GM04504 (cell line): ENCODE results near the gene RTP2.
"Not testable (repeated sequence)": the region's sequence is repeated elsewhere in the genome, so short reads cannot be mapped to it uniquely, and the experiment has no call there.

Source experiments
- DNase-seq: peaks from one replicate; pipeline ENCODE4 v3.0.0-alpha.2; 2012; ENCODE audit warnings: low read depth

The RTP2 gene

DNA sequence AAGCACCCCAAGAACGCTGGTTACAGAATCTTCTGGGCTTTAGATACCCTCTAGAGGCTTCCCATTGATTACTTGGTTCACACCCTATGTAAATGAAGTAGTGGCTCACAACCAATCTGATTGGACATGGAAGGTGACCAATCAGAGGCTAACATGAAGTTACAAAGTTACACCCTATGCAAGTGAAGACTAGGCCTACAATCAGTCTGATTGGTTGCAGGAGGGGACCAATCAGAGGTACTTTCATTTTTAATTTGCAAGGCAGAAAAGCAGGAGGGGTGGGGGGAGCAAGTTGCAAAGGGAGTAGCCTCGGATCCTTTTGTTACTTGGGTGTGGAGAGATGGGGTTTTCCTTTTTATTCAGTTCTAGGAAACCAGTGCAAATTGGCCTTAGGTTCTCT, 11.1 kb upstream of the RTP2 start:
- no peak for DNase-seq

DNA sequence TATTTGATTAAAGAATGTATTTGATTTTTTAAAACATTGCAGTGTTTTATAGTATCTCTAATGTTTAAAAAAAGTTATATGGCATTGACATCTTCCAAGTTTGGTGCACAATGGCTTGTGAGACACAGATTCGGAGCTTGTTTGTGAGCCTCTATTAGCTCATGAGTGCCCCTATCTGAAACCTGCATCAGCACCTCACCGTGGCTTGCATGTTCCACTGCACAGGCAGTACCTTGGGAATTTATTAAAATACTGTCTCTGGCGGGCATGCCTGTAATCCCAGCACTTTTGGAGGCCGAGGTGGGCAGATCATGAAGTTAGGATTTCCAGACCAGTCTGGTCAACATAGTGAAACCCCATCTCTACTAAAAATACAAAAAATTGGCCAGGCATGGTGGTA, 6.8 kb upstream of the RTP2 start:
- DNase-seq = no peak

DNA sequence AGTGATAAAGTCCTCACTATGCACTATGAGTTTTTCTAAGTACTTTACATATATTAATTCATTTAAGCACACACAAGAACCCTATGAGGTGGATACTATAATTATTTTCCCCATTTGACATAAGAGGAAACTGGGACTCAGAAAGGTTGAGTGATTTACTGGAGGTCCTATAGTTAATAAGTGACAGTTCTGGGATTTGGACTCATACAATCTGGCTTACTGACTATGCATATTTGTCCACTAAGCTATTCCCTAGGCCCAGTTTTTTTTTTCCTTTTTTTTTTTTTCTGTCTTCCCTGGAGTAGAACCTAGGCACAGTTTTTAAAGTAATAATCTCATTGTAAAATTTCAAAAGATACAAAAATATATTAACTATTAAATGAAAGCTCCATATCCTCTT, 6.3 kb upstream of the RTP2 start:
- DNase-seq = no peak

DNA sequence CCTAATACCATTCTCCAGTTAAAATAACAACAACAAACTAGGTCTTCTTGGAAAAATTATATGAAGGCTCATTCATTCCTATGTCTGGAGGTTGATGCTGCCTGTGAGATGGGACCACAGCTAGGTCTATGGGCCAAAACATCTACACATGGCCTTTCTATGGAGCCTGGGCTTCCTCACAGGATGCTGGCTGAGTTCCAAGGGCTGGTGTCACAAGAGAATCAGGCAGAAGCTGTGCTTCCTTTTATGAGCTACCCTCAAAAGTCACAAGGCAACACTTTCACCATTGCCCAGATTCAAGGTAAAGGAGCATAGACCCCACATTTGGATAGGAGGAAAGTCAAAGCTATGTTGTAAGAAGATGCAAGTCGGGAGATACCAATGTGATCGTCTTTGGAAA, 4.6 kb upstream of the RTP2 start:
- no peak for DNase-seq

DNA sequence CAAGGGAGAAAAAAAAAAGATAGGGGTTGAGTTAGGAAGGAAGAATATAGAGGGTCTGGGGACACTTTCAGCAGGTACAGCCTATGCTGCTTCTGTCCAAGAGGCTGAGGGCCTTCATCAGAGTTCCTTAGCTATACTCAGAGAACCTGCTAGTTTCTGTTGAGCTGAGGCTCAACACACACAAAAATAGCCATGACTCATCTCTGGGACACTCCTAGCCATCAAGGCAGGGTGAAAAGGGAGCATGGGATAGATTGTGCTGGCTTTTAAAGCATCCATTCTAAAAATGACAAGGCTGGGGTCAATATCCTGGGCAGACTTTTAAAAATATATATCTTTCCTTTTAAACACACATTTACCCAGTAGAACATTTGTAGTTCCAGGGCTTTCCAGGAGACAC, 2.8 kb upstream of the RTP2 start:
- no peak for DNase-seq

DNA sequence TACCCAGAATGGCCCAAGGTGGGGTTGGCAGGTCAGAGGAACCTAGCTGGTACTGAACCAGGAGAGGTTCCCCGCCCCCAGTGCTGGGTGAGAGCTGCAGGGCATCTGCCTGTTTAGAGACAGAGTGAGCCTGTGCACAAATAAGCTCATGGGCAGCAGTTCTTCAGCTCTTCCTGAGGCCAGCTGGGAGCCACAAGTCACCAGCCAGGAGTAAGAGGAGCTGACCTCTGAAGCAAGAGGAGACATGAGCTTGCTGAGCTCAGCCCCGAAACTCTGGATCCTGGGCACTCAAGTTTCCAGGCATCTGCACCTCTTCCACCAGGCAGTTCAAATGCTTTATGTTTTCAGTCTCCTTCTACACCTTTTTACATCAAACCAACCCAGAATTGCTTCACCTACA, 2.1 kb downstream of the RTP2 start:
- no peak for DNase-seq

DNA sequence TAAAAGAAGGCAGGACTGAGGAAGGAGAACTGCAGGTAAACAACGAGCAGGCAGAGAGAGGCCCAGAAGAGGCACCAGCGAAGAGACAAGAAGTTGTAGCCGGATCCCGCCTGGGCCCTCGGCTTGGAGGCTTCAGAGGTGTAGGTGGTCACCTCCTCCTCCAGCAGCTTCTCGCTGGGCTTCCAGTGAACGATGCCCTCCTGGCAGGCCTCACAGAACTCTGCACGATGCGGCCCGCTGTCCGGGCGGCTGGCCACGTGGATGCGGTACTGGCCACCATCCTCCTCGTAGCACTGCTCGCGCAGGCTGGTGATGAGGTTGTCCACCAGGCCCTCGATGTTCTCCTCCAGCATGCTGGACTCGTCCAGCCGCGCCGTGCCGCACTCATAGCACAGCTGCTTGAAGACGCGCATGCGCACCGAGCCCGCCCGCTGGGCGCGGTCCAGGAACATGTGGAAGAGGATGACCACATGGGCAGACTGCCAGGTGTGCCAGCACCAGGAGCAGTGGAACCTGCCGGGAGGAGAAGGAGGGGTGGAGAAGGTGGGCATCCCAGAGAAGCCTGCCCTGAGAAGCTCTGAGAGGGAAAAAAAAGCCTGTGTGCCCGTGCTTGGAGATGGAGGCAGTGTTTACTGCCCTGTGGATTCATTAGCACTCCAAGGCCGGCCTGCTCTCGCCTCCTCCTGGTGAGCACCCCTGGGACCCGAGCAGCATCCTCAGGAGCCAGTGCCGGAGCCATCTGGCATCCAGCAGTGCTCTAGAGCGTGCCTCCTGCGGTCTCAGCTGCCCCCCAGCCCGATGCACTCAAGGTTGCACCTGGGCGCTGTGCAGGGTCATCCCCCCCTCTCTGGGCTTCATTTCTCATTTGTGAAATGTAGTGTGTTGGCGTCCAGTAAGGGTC, 3.6 kb downstream of the RTP2 start:
- DNase-seq = no peak

DNA sequence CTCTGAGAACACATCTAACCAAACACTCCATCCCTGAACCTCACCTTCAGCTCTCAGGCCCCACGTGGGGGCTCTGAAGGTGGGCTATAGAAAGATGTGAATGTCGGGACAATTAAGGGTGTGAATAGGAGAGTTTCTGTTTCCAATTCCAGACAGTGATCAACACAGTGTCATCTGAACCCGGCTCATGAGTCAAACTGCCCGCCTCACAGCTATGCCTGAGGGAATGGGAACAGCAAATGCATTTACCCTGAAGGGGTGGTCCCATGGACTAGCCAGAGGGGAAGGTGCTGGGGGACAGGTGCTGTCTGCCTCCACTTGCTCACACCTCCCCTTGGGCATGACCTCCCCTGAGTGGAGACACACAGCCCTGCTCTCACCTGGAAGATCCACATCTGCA, 6.3 kb downstream of the RTP2 start:
- DNase-seq = no peak

DNA sequence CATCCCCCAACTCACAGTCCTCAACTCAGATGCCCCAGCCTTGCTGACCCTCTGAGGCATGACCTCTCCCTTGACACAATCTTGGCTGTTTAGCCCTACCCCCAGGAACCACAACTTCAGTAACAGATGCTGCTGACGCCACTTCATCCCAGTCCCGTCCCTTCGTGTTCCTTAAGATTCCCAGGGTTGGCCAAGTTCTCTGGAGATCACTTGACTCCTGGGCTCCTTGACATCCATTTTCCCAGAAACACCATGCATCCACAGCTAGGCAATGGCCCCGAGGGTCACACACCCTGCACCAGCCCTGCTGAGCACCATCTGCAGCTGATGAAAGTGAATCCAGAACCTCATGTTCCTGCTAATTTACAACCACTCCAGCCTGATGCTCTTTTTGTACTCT, 6.9 kb downstream of the RTP2 start:
- DNase-seq = no peak

DNA sequence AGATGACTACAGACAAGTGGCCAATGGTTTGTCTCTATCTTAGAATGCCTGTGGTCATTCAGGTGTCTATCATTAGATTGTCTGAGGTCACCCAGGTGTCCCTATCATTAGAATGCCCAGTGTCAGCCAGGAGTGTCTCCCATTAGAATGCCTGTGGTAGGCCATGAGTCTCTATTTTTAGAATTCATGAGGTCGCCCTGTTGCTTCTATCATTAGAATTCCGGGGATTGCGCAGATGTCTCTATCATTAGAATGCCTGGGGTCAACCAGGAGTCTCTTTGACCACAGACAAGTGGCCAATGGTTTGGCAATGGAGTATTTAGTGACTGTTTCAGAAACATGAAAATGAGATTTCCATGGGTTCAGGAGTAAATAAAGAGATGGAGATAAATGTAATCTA, 7.6 kb downstream of the RTP2 start:
- DNase-seq = no peak

DNA sequence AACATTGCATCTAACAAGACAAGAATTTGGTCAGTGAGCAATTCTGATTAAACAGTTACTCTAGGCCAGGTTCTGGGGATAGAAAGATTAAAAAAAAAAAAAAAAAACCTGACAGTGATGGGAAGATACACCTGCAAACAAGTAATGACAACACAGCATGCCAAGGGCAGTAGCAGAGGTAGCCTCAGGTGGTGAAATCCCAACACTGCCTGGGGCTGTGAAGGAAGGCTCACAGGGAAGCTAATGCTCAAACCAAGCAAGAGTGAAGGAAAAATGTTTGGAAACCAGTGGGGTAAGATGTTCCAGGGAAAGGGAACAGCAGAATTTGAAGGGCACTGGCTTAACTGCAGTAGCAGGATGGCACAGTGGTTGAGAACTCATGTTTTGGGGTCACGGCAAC, 8.9 kb downstream of the RTP2 start:
- DNase-seq = no peak

DNA sequence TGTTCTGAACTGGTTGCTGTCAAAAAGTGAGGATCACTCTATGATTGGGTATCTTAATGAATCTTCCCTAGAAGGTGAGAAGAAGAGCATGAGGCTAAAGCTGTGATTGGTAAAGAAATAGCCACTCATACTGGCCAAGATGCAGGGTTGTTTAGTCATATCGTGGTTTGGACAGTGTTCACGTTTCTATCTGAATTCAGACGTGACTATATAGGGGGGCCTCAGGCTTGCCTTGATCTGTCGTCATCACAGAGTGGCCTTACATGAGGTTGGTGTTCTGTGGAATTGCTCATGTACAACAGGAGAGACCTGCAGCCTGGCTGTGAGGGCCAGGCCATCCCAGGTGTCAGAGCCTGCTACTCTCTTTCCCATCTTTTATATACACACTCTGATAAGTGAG, 12.4 kb downstream of the RTP2 start:
- no peak for DNase-seq

DNA sequence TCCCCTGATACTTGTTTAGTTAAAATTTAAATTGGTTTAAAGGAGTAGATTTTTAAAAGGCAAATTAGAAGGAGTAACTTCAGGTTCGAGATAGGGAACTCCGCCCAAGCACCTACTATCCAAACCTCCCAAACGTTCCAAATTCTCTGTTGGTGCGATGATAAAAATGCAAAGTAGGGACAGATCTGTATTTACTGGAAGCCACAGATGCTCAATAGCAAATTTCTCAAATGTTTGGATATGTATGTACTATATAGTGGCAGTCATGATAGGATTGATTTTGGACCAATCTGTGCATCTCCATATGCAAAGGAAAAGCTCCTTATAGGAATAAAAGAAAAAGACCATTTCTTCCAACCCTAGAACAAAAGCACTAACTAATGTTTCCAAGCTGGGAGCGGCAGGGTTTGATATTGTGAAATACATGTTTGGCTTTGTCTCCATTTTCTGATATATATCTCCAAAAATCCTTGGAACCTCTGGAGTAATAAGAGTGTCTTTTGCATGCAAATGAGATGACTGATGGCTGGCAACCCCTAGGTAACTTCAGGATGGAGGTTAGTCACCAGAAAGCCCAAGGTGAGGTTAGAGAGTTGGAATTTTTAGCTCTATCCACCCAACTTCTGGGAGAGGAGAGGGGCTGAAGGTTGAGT, 15.6 kb downstream of the RTP2 start:
- no peak for DNase-seq

DNA sequence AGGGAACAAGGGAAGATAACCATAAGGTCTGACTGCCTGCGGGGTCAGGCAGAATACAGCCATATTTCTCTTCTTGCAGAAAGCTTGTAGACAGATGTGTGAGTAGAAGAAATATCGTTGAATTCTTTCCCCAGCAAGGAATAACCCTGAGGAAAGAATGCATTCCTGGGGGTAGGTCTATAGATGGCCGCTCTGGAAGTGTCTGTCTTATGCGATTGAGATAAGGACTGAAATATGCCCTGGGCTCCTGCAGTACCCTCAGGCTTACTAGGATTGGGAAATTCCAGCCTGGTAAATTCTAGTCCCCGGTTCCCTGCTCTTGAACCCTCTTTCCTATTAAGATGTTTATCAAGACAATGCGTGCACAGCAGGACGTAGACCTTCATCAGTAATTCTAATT, 16.4 kb downstream of the RTP2 start:
- no peak for DNase-seq

DNA sequence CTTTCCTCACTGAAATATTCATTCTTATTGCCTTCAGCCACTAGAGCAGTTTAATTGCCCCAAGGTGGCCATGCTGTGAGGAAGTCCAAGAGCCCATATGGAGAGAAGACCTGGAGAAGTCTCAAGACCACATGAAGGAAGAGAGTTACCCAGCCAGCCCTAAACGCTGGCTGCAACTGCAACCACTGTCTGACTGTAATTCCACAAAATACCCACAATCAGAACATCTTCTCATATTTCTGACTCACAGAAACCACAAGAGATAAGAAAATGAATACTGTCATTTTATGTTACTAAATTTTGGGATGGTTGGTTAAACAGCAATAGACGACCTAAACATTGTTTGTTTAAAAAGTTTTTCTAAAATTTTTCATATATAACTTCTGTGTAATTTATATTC, 17.5 kb downstream of the RTP2 start:
- DNase-seq = no peak

DNA sequence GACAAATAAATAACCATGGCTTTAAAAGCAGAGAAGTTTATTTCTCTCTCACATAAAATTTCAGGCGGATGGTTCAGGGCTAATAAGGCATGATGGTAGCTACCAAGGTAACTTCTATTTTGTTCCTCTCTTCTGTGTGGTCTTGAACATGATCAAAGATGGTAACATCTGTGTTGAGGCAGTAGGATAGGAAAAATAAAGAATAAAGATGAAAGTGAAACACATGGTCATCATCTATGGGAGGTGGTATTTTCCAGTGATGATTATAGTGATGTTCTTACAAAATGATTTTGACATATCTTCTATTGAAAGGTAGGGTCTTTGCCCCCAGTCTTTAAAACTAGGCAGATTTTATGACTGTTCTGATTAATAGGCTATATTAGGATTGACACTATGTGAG, 17.9 kb downstream of the RTP2 start:
- DNase-seq = no peak

DNA sequence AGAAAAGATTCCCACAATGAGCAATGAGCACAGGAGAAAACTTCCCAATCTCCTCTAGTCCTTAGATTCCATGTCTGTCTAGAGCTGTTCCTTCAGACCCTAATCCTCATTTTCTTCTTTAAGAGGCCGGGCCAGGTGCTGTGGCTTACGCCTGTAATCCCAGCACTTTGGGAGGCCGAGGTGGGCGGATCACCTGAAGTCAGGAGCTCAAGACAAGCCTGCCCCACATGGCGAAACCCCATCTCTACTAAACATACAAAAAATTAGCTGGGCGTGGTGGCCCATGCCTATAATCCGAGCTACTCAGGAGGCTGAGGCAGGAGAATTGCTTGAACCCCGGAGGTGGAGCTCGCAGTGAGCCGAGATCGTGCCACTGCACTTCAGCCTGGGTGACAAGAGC, 20.6 kb downstream of the RTP2 start:
- DNase-seq = not testable (repeated sequence)

DNA sequence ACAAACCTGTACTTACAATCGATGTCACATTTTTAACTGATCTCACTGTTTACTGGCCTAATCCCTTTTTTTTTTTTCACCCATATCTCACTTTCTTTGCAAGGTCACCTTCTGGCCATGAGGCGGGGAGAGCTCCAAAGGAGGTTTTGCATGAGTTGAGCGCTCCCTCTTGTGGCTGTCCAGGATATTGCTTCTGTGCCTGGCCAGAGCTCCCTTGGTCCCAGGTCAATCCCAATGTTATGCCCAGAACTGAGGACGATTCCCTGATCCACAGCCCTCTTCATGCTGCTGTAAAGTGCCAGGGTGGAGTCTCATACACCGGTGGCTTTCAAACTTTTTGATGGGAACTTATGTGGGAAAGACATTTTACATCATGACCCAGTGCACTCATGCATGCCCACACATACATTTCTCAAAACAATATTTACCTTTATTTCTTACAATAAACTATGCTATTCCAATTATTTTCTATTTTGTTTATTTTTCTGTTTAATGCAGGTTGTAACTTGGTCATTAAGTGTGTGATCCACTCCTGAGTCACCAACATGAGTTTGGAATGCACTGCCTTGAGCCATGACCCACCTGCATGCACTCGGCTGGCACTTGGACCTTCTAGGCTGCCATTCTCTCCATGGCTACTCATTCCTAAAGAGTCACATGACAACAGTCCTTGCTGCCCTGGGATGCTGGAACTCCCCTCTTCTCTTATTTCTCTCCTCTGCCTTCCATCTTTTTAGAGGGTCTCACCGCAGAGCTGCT, 22.5 kb downstream of the RTP2 start:
- DNase-seq = peak; percentile 55

DNA sequence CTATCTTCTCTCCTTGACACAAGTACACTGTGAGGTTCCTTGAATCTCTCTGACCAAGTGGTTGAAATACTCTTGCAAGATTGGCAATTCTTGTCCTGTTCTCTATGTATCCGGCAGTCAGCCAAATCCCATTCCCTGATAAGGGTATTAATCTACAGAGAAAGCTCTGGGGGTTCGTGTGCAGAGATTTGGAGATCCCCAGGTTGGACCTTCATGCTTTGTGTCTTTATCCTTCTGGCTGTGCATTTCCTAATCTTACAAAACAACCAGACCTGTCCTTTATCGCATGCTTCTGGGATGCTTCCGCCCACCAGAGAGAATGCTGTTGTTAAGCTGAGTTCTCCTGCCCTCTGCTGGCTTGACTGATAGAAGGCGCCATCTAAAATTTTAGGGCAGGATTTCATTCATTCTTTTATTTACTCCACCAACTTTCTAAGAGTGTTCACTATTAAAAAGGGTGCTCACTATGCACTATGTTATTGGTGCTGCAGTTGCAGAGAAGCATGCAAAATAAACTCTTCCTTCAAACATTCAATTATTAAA, 23.6 kb downstream of the RTP2 start:
- peak; percentile 50 for DNase-seq

DNA sequence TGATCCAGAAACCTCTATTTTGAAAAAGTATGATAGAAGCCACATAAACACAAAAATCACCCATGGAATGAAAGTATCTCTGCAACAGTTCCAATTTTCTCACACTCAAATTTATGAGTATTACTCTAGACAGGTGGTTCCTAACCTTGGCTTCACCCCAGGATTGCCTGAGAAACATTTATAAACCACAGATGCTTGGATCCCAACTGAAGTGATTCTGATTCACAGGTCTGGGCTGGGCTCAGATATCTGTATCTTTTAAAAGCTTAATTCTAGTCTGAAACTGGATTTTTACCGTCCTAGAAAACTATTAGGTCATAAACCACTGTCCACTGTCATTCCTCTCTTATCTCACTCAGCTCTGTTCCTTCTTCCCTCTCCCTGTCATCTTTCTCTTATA, 24.8 kb downstream of the RTP2 start:
- no peak for DNase-seq

DNA sequence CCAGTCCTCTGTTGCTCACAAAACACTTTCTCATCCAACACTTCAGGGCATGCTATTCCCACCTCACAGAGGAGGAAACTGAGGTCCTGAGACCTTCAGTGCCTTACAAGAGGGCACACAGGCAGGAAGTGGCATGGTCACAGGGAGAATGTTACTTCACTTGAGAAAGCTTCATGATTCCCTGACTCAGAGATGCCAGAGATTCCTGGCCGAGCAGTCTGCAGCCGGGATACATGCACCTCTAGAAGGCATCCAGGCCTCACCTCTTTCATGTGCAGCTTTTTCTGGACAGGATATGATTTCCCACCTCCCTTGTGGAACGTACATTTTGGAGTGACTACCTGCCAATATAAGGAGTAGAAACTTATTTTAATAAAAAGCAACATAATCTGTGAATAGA, 29.3 kb downstream of the RTP2 start:
- no peak for DNase-seq

DNA sequence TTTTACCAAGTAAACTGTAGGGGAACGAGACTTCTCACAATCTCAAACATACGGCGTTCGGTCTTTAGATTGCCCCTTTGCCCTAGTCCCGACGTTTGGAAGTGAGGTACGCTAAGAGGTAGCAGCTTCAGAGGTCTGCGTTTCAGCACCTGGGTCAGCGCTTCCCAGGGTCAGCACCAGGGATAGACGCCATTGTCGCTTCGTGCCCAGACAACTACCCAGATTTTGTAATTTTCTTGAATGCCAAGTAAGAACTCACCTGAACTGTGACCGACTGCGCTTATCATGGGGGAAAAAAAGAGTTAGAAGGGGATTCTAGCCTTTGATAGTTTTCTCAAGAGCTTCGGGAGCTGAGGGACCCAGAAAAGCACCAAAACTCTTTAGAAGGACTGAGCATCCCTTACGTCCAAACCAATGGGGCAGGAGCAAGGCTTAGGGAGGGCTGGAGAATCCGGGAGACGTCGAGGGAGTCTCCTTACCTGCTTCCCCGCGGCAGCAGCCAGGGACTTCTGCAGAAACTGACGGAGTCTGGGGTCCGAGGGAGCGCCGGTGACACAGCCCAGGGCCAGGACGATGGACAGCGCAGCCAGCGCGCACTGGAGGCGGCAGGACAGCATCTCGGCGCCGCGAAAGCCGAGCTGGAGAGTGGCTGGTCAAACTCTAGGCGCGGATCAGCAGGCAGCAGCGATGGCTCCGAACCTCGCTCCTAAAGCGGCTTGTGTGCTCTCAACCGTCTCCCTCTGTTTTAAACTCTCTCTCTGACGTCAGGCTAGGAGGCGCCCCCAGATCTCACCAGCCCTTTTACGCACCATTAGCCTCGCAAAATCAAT, 32.5 kb downstream of the RTP2 start, which contains the start of gene SST:
Gene SST (minus strand): TSS at position 720 of the 830 bp plus-strand sequence. CDS start 103 bp downstream, at position 617.
- no peak for DNase-seq
